Measurements from ENCODE around the gene EGLN3. TPM values are rescaled to one million over a fixed set of nuclear protein-coding genes. Genes with fewer than 3 reads are reported as not detected.

Gene EGLN3
- total and polyA plus RNA-seq, 2 of the 13 experiments (the other 11 are each of a cell fraction or from before 2014, with no cell fraction given): 0.18 to 27.3 TPM

GRCh38 chr14:33908540-33909223 is 42.2 kb downstream of the EGLN3 start (continued):
- TF ChIP-seq ATF7 (IDR thresholded peaks at IDR 0.05) (no peak), ATF7 (CRISPR knock-in tag; IDR thresholded peaks at IDR 0.05) (no peak), NFYB (CRISPR knock-in tag; IDR thresholded peaks at IDR 0.05) (no peak), CREBL2 (CRISPR knock-in tag; IDR thresholded peaks at IDR 0.05; ENCODE audit: borderline replicate concordance) (no peak), PPARG (CRISPR knock-in tag; conservative IDR thresholded peaks at IDR 0.05) (no peak), BCL6 (CRISPR knock-in tag; IDR thresholded peaks at IDR 0.05) (0 out of 2 replicates have a peak, but pooled peaks have one; percentile 11), ZNF543 (CRISPR knock-in tag; IDR thresholded peaks at IDR 0.05) (no peak), ZNF276 (CRISPR knock-in tag; IDR thresholded peaks at IDR 0.05; ENCODE audit: low read depth) (no peak), ARHGAP35 (CRISPR knock-in tag; IDR thresholded peaks at IDR 0.05; ENCODE audit: borderline replicate concordance) (no peak; the same call in 1 of the 2 replicates), FOXA1 (IDR thresholded peaks at IDR 0.05) (no peak), FOXA1 (CRISPR knock-in tag; IDR thresholded peaks at IDR 0.05) (no peak), NFKB2 (CRISPR knock-in tag; IDR thresholded peaks at IDR 0.05; ENCODE audit: borderline replicate concordance) (peak; percentile 59; the same call in 1 of the 2 replicates), ZKSCAN8 (CRISPR knock-in tag; IDR thresholded peaks at IDR 0.05; ENCODE audit: borderline replicate concordance) (0 out of 2 replicates have a peak, but pooled peaks have one; percentile 5)
